GM20431 (cell line): ENCODE data around the gene CLCN7.

ENCODE experiments used
- in situ Hi-C: fragments of 300-500 bp; cut with MseI, MboI; formaldehyde crosslinking; loops from one replicate; pipeline ENCODE4 v1.15.0; 2020; ENCODE audit warnings: low sequenced_read_pairs; ENCODE audit not compliant: unreplicated experiment

The CLCN7 gene

GRCh38 chr16:1434644-1435592, 39.9 kb downstream of the CLCN7 start:
- in situ Hi-C loops, result no loop called here

DNA sequence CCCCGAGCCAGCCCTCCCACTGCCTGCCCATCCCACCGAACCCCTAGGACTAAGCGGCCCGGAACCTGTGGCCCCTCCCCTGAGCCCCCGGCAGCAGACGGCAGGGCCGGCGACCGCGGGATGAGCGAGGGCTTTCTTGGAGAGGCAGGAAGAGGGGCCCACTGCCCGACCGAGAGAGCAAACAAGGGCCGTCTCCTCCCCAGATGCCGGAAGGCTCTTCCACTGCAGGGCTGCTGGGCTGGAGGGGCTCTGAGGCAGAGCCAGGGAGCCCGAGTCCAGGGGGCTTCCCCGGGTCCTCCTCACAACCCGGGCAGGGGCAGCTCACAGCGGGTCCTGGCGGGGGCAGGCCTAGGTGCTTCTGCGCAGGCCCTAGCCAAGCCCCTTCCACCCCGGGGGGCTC, 41.1 kb downstream of the CLCN7 start:
- in situ Hi-C loops, result no loop called here

- in situ Hi-C loops, result no loop called here
These were observed 41.6 kb downstream of the CLCN7 start for GRCh38 chr16:1433263-1433560.

- in situ Hi-C loops, result no loop called here
These were observed 42.2 kb downstream of the CLCN7 start for GRCh38 chr16:1432388-1433262.

GRCh38 chr16:1431497-1432270, 43.1 kb downstream of the CLCN7 start:
- in situ Hi-C loops, result no loop called here

DNA sequence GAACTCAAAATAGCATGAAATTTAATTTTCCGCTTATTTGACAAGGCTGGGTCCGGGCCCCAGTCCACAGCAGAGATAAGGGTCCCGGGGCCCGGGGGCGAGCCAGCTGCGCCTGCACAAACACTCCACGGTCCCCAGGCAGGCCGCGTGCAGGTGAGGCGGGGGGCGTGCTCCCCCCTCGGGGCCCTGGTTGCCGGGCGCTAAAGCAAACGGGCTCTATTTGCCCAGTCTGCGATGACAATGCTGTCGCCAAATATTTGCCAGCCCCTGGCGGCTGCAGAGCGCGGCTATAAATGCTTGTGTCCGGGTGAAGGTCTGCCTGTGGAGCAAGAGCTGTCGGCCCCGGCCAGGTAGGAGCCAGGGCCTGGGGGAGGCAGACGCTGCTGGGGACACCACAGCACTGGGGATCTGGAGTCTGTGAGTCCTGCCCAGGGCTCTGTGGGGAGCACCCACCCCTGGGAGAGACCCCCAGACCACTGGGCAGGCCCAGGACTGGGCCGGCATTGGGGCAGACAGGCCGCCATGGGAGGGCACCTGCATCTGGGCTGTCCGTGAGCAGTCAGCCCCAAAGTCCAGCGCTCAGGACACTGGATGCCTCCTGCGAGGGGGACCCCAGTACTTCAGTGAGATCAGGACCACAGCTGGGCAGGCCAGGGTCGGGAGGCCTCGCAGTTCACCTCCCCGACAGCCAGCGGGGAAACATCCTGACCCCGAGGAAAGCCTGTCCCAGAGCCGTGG, 43.9 kb downstream of the CLCN7 start, which contains the start of gene PERCC1:
Gene PERCC1, plus strand, starts transcription at position 320 of the 738 bp plus-strand sequence. CDS start 1,516 bp downstream, outside the sequence.
- in situ Hi-C loops, result no loop called here

GRCh38 chr16:1430214-1430758, 44.5 kb downstream of the CLCN7 start:
- in situ Hi-C loops, result no loop called here

DNA sequence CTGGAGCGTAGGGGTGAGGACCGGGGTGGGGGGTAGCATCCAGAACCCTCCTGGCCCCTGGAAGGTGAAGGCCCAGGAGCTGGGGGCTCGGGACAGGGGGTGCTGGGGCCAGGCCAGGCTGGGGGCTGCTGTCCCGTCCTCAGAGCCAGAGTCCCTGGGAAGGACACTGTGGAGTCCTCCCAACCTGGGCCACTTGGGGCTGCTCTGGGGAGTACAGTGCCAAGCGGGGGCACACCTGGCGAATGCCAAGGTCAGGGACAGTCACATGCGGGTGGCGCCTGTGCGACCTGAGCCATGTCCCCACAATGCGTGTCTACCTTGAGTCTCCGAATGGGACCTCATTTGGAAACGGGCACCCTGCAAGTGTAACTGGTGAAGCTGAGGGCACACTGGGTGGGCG, 45.2 kb downstream of the CLCN7 start:
- in situ Hi-C loops, result no loop called here

- in situ Hi-C loops, result no loop called here
These were observed 45.8 kb downstream of the CLCN7 start for GRCh38 chr16:1429012-1429411.

GRCh38 chr16:1428511-1428910, 46.3 kb downstream of the CLCN7 start:
- in situ Hi-C loops, result no loop called here

- in situ Hi-C loops, result no loop called here
These were observed 47.1 kb downstream of the CLCN7 start for GRCh38 chr16:1427473-1428461.

GRCh38 chr16:1426734-1427471, 47.9 kb downstream of the CLCN7 start:
- in situ Hi-C loops, result no loop called here

DNA sequence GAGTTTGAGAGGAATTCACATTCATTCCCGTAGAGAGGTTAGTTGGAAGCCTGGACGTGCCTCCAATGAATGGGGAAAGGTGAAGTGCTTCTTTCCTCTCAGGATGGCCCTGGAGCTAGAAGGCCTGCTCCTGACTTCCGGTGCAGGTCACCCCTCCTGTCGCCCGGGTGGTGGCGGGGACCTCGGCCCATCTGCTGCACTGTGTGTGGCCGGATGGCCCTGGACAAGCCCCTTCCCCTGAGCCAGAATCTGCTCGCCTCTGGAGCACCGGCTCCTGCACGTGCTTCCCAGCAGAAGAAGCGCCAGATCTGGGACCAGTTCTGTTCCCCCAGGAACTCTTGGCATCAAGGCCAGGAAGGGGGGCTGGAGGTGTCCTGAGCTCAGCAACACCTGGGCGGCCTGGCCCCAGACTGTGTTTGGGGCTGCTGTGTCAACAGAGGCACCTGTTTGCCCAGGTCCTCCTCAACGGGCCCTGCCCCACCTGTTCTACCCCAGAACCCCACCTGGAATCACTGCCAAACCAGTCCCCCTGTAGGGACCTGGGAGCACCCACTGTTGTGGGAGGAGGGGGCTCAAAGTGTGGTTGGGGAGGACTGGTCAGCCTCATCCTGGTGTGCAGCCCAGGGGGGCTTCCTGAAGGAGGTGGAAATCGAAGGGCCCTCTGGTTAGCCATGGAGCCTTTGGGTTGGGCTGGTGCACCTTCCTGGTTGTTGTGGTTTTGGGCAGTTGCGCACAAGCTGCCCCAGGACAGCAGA, 49.0 kb downstream of the CLCN7 start:
- in situ Hi-C loops, result no loop called here

GRCh38 chr16:1424028-1424427, 50.8 kb downstream of the CLCN7 start:
- in situ Hi-C loops, result no loop called here

GRCh38 chr16:1422076-1422475, 52.8 kb downstream of the CLCN7 start:
- in situ Hi-C loops, result no loop called here

DNA sequence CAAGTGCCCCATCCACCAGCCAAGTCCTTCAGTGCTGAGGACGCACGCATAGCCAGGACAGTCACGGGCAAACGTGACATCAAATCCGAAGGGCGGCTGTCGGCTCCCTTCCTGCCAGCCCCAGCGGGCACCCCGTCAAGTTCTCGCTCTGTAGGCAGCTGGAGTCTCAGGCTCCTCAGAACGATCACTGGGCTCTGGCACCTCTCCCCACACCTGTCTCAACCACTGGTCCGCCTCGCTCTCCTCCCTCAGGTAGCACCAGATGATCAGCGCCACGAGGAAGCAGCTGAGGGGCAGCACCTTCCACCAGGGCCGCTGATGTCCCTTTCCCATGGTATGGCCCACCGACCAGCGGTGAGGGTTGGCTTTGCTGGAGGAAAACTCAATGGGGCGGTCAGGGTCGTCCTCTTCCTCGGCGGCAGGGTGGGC, 54.7 kb downstream of the CLCN7 start:
- in situ Hi-C loops, result no loop called here

DNA sequence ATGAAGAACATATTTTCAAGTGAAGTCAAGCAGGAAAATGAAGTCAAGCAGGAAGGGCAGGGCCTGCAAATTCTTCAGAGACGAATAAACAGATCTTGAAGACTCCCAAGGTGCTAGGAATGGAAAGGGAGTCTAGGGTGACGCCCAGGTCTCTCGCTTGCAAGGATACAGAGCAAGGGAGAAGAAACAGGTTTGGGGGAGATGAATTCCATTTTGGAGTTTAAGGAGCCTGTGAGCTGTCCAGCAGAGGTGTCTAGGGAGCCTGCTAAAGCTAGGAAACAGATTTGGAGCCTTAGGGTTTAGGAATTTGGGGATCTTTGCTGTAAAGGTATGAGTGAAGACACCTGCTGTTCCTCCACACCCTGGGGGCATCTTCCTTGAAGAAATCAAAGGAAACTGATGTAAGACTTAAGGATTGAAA, 58.3 kb downstream of the CLCN7 start:
- in situ Hi-C loops, result no loop called here
